Uterus (tissue), 2 donors: ENCODE measurements around the gene PSMD14.

ENCODE experiments used
- CTCF ChIP-seq, 4 experiments: fragments of 200-600 bp in 2 of 4; fragments of 450-650 bp in 2 of 4; sonication (generic) in 2 of 4; IDR thresholded peaks; one replicate each; pipeline ENCODE4 v1.5.1; 2016 to 2019; ENCODE audit warnings: antibody characterized with exemption in 4 of 4, mild to moderate bottlenecking in 2 of 4, moderate library complexity in 1 of 4
- POLR2A ChIP-seq, 2 donors: fragments of 450-650 bp; IDR thresholded peaks; one replicate each; pipeline ENCODE4 v1.6.1; 2016; ENCODE audit warnings: antibody characterized with exemption in 2 of 2, mild to moderate bottlenecking in 1 of 2, moderate library complexity in 1 of 2

GRCh38 chr2:161448431-161448830, 140.2 kb downstream of the PSMD14 start:
- TF ChIP-seq CTCF (IDR thresholded peaks at IDR 0.05) (no peak), POLR2A (IDR thresholded peaks at IDR 0.05) (no peak)
